ENCODE measurements around the gene RAB3IP.

Gene RAB3IP

GRCh38 chr12:69738351-69739286 is at the start of gene RAB3IP:
Gene RAB3IP (plus strand): TSS chr12:69738860. CDS start chr12:69755409, 16,549 bp downstream.
- peak; percentile 67 for DNase-seq

- no peak for DNase-seq
These were observed 49.0 kb upstream of the RAB3IP start for GRCh38 chr12:69689638-69690037.

GRCh38 chr12:69694123-69694522 is 44.5 kb upstream of the RAB3IP start:
- DNase-seq, result no peak

- peak; percentile 33 for DNase-seq
These were observed 40.6 kb upstream of the RAB3IP start for GRCh38 chr12:69698054-69698453.

GRCh38 chr12:69698769-69699540 is 39.7 kb upstream of the RAB3IP start, which contains the start of gene BEST3:
Gene BEST3 (minus strand): TSS chr12:69699303. CDS start chr12:69697798, 1,505 bp downstream.
- peak; percentile 93 for DNase-seq

GRCh38 chr12:69701826-69702225 is 36.8 kb upstream of the RAB3IP start:
- no peak for DNase-seq

- DNase-seq, result no peak
These were observed 35.5 kb upstream of the RAB3IP start for GRCh38 chr12:69703146-69703642.

GRCh38 chr12:69704357-69704756 is 34.3 kb upstream of the RAB3IP start:
- no peak for DNase-seq

- DNase-seq, result no peak
These were observed 30.0 kb upstream of the RAB3IP start for GRCh38 chr12:69708649-69709048.

GRCh38 chr12:69712826-69713225 is 25.8 kb upstream of the RAB3IP start:
- no peak for DNase-seq

GRCh38 chr12:69714542-69714941 is 24.1 kb upstream of the RAB3IP start:
- DNase-seq, result no peak

- peak; percentile 36 for DNase-seq
These were observed 19.0 kb upstream of the RAB3IP start for GRCh38 chr12:69719336-69720316.

- no peak for DNase-seq
These were observed 17.9 kb upstream of the RAB3IP start for GRCh38 chr12:69720750-69721149.

- DNase-seq, result no peak
These were observed 11.7 kb upstream of the RAB3IP start for GRCh38 chr12:69726922-69727321.

GRCh38 chr12:69732088-69732487 is 6.6 kb upstream of the RAB3IP start:
- DNase-seq, result no peak

GRCh38 chr12:69733638-69734037 is 5.0 kb upstream of the RAB3IP start:
- DNase-seq, result no peak

- DNase-seq, result peak; percentile 44
These were observed 879 bp downstream of the RAB3IP start for GRCh38 chr12:69739287-69740191.

- no peak for DNase-seq
These were observed 5.4 kb downstream of the RAB3IP start for GRCh38 chr12:69744109-69744508.

GRCh38 chr12:69751476-69751875 is 12.8 kb downstream of the RAB3IP start:
- no peak for DNase-seq

GRCh38 chr12:69755302-69755701 is 16.6 kb downstream of the RAB3IP start:
- DNase-seq, result no peak

GRCh38 chr12:69756088-69756755 is 17.6 kb downstream of the RAB3IP start:
- DNase-seq, result no peak
